ENCODE data around the gene ZSCAN16. TPM values are rescaled to one million over a fixed set of nuclear protein-coding genes. Genes with fewer than 3 reads are reported as not detected.

The ZSCAN16 gene
- total RNA-seq (2021; ENCODE audit: unreplicated experiment) (5.3 TPM), Bru-seq, nascent RNA (percentile 69 among the genes with signal in this experiment), BruChase-seq, experiment 1, labeled RNA remaining after a 2-hour chase (percentile 68 among the genes with signal in this experiment), BruChase-seq, experiment 2, labeled RNA remaining after a 6-hour chase (percentile 48 among the genes with signal in this experiment)
- 3.1 TPM for polyA plus RNA-seq (2012; ENCODE audit: insufficient read length)
- long read RNA-seq, partial matches to known transcripts: 2 of 6 reads
- long read RNA-seq, other reads (novel, unspliced or antisense): 1 of 6 reads

DNA sequence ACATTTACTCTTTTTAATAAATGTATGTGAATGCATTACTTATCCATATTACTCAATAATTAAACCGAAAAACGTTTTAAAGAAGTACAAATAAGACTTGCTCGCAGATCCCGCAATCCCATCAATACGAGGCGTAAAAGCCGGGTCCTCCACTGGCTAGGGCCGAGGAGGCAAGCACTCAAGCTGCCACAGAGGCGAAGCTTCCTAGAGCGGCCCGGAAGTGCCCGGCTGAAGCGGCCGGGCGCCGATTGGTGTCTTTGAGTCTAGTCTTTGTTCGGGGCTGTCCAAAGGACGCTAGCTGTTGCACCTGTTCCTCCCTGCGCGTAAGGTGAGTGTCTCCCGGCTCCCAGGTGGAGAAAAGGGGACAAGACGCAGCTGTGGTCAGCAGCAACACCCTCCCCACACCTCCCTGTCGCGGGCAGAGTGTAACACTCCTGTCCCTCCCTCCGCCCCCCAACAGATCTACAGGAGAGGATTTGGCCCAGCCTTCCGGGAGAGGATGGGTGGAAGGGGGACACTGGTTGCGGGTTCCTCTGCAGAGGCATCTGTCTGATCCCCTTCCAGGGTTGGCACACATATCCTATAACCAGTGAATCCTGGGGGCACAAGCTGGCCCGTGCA is at the start of gene ZSCAN16:
TSS of gene ZSCAN16 (plus strand) at position 260 of the 621 bp plus-strand sequence. CDS start 835 bp downstream, outside the sequence.
- H3K9me3 ChIP-seq (ENCODE audit: control insufficient read depth, insufficient read depth, low read depth, low read length): no peaks in the 10 kb centered on the region
- peak within 1 kb of the TSS; percentile 81 for H3K27ac ChIP-seq (ENCODE audit: low read length)
- POLR2A ChIA-PET: interaction anchor here (0.6 kb wide), 1 partner anchor 214 kb away, joined by 4 read pairs; no protein-coding TSS in a partner anchor
- no peaks in the 10 kb centered on the region for H3K27me3 ChIP-seq (ENCODE audit: control insufficient read depth, insufficient read depth, low read length)
- DNase-seq (ENCODE audit: low read depth, low spot score) (peak; percentile 50), ATAC-seq (peak; percentile 99)
- H3K36me3 ChIP-seq (ENCODE audit: control insufficient read depth, insufficient read depth, low read length): peaks cover 32% of the 10 kb centered on the region
- BruUV-seq (replicated peaks): no TSS peak
- intact Hi-C loops (cut with micrococcal nuclease; ENCODE audit: unreplicated experiment) (no loop called here), in situ Hi-C loops (cut with HindIII; ENCODE audit: low pct_unique_long_range_greater_than_20kb, low sequenced_read_pairs) (no loop called here)
- CTCF ChIA-PET: no interaction called here
- TF ChIP-seq REST (IDR thresholded peaks at IDR 0.05; ENCODE audit: insufficient read depth in 1 of 2, low read depth in 2 of 2, low read length in 1 of 2) (no peak), POLR2AphosphoS5 (IDR thresholded peaks at IDR 0.05; ENCODE audit: low read depth, low read length) (peak; percentile 86), SIN3A (IDR thresholded peaks at IDR 0.05; ENCODE audit: borderline replicate concordance, insufficient read depth, low read depth, low read length) (peak; percentile 85), TCF7L2 (IDR thresholded peaks at IDR 0.05; ENCODE audit: low read depth, low read length) (no peak), CTCF (IDR thresholded peaks at IDR 0.05) (no peak)
- H3K4me1 ChIP-seq (ENCODE audit: control insufficient read depth, insufficient read depth, low read length): peaks cover 15% of the 10 kb centered on the region; the same call in 1 of the 2 replicates
- peak within 1 kb of the TSS; percentile 70 to 87 for H3K4me3 ChIP-seq (ENCODE audit: low read depth in 2 of 2, low read length in 2 of 2)

DNA sequence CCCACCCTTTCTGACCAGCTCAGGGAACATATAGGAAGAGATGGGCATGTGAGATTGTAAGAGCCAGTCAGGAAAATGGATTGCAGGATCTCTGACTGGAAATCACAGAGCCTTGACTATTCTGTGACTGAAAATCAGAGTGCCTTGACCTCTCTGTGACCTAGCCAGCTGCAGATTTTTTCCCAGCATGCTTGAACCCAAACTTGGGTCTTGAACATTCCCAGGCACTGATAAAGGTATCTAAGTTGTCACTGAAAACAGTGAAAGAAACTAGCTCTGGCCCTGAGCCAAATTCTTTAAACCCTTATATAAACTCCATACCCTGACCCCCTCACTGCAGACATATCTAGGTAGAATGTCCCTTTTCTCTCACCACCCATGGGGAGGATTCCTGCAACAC is 46.4 kb upstream of the ZSCAN16 start:
- H3K36me3 ChIP-seq (ENCODE audit: control insufficient read depth, insufficient read depth, low read length): no peaks in the 10 kb centered on the region; the same call in 1 of the 2 replicates
- no peaks in the 10 kb centered on the region; the same call in 1 of the 2 replicates for H3K9me3 ChIP-seq (ENCODE audit: control insufficient read depth, insufficient read depth, low read depth, low read length)
- no peak overlapping the region for H3K4me3 ChIP-seq (ENCODE audit: low read depth in 2 of 2, low read length in 2 of 2)
- no peak for TF ChIP-seq REST (IDR thresholded peaks at IDR 0.05; ENCODE audit: insufficient read depth in 1 of 2, low read depth in 2 of 2, low read length in 1 of 2)
- no peak for TF ChIP-seq TCF7L2 (IDR thresholded peaks at IDR 0.05; ENCODE audit: low read depth, low read length)
- TF ChIP-seq POLR2AphosphoS5 (IDR thresholded peaks at IDR 0.05; ENCODE audit: low read depth, low read length): no peak
- no peak for TF ChIP-seq SIN3A (IDR thresholded peaks at IDR 0.05; ENCODE audit: borderline replicate concordance, insufficient read depth, low read depth, low read length)
- no peak for TF ChIP-seq CTCF (IDR thresholded peaks at IDR 0.05)
- H3K27me3 ChIP-seq (ENCODE audit: control insufficient read depth, insufficient read depth, low read length): no peaks in the 10 kb centered on the region
- intact Hi-C loops (cut with micrococcal nuclease; ENCODE audit: unreplicated experiment): no loop called here
- no peaks in the 10 kb centered on the region for H3K4me1 ChIP-seq (ENCODE audit: control insufficient read depth, insufficient read depth, low read length)
- ChIA-PET CTCF (no interaction called here), POLR2A (no interaction called here)
- in situ Hi-C loops (cut with HindIII; ENCODE audit: low pct_unique_long_range_greater_than_20kb, low sequenced_read_pairs): no loop called here
- no peak for DNase-seq (ENCODE audit: low read depth, low spot score)
- ATAC-seq: no peak
- BruUV-seq (replicated peaks): no TSS peak
- H3K27ac ChIP-seq (ENCODE audit: low read length): no peak overlapping the region
